ENCODE measurements around the gene ITLN2. TPM values are rescaled to one million over a fixed set of nuclear protein-coding genes. Genes with fewer than 3 reads are reported as not detected.

The ITLN2 gene
- polyA plus RNA-seq, 1 of the 3 experiments (the other 2 are of a cell fraction) = not detected

DNA sequence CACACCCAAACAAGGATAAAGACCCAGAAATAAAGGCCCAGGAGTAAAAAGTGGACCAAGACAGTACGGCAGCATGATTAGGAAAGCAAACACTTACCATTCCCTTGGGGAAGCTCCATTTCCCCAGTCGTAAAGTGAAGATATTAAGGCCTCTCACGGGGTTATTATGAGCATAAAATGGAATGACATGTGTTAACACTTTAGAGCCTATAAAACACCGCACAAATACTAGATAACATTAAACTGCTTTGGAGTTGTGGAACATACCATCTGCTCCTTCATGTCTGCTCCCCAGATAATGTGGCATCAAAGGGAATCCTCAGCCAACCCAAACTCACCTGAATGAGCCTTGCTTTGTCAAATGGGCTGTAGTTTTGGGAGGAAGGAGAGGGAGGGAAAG is 8.9 kb upstream of the ITLN2 start:
- Histone ChIP-seq H2AFZ (ENCODE audit: low read depth) (no peak overlapping the region), H3K27me3 (ENCODE audit: insufficient read depth) (peaks cover 34% of the 10 kb centered on the region; the same call in 1 of the 2 replicates), H3K4me1 (ENCODE audit: control insufficient read depth in 1 of 2, insufficient read depth in 2 of 2, low read depth in 1 of 2, low read length in 1 of 2) (no peaks in the 10 kb centered on the region), H3K27ac (ENCODE audit: low read depth in 2 of 2, low read length in 1 of 2) (no peak overlapping the region), H3K9me3 (no peaks in the 10 kb centered on the region), H4K20me1 (ENCODE audit: insufficient read depth) (no peaks in the 10 kb centered on the region), H3K4me3 (ENCODE audit: low read depth in 2 of 2, low read length in 1 of 2) (no peak overlapping the region), H3K79me2 (ENCODE audit: insufficient read depth) (no peaks in the 10 kb centered on the region), H3K9ac (no peak overlapping the region), H3K4me2 (no peak overlapping the region), H3F3A (replicated peaks; ENCODE audit: insufficient read depth) (no peaks in the 10 kb centered on the region), H3K36me3 (replicated peaks in 1 of 2; ENCODE audit: control insufficient read depth in 1 of 2, insufficient read depth in 2 of 2, low read length in 1 of 2) (no peaks in the 10 kb centered on the region), H3K9me2 (no peaks in the 10 kb centered on the region)
- TF ChIP-seq, protein P1, sequence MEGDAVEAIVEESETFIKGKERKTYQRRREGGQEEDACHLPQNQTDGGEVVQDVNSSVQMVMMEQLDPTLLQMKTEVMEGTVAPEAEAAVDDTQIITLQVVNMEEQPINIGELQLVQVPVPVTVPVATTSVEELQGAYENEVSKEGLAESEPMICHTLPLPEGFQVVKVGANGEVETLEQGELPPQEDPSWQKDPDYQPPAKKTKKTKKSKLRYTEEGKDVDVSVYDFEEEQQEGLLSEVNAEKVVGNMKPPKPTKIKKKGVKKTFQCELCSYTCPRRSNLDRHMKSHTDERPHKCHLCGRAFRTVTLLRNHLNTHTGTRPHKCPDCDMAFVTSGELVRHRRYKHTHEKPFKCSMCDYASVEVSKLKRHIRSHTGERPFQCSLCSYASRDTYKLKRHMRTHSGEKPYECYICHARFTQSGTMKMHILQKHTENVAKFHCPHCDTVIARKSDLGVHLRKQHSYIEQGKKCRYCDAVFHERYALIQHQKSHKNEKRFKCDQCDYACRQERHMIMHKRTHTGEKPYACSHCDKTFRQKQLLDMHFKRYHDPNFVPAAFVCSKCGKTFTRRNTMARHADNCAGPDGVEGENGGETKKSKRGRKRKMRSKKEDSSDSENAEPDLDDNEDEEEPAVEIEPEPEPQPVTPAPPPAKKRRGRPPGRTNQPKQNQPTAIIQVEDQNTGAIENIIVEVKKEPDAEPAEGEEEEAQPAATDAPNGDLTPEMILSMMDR (IDR thresholded peaks at IDR 0.05) = no peak
- TF ChIP-seq MEF2A (IDR thresholded peaks at IDR 0.05; ENCODE audit: borderline replicate concordance, low read depth) = no peak
- TF ChIP-seq GATA2 (CRISPR knock-in tag; IDR thresholded peaks at IDR 0.05) = no peak
- TF ChIP-seq JUND (IDR thresholded peaks at IDR 0.05) = no peak
- TF ChIP-seq, protein P2, sequence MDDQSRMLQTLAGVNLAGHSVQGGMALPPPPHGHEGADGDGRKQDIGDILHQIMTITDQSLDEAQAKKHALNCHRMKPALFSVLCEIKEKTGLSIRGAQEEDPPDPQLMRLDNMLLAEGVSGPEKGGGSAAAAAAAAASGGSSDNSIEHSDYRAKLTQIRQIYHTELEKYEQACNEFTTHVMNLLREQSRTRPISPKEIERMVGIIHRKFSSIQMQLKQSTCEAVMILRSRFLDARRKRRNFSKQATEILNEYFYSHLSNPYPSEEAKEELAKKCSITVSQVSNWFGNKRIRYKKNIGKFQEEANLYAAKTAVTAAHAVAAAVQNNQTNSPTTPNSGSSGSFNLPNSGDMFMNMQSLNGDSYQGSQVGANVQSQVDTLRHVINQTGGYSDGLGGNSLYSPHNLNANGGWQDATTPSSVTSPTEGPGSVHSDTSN (IDR thresholded peaks at IDR 0.05) = no peak
- TF ChIP-seq ZBTB33 (IDR thresholded peaks at IDR 0.05; ENCODE audit: borderline replicate concordance, low read depth) = no peak
- TF ChIP-seq, protein P3, sequence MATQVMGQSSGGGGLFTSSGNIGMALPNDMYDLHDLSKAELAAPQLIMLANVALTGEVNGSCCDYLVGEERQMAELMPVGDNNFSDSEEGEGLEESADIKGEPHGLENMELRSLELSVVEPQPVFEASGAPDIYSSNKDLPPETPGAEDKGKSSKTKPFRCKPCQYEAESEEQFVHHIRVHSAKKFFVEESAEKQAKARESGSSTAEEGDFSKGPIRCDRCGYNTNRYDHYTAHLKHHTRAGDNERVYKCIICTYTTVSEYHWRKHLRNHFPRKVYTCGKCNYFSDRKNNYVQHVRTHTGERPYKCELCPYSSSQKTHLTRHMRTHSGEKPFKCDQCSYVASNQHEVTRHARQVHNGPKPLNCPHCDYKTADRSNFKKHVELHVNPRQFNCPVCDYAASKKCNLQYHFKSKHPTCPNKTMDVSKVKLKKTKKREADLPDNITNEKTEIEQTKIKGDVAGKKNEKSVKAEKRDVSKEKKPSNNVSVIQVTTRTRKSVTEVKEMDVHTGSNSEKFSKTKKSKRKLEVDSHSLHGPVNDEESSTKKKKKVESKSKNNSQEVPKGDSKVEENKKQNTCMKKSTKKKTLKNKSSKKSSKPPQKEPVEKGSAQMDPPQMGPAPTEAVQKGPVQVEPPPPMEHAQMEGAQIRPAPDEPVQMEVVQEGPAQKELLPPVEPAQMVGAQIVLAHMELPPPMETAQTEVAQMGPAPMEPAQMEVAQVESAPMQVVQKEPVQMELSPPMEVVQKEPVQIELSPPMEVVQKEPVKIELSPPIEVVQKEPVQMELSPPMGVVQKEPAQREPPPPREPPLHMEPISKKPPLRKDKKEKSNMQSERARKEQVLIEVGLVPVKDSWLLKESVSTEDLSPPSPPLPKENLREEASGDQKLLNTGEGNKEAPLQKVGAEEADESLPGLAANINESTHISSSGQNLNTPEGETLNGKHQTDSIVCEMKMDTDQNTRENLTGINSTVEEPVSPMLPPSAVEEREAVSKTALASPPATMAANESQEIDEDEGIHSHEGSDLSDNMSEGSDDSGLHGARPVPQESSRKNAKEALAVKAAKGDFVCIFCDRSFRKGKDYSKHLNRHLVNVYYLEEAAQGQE (IDR thresholded peaks at IDR 0.05; ENCODE audit: low read depth, low read length) = no peak
- no peak for TF ChIP-seq TCF12 (IDR thresholded peaks at IDR 0.05)
- TF ChIP-seq CHD2 (IDR thresholded peaks at IDR 0.05; ENCODE audit: low read length, partially characterized antibody) = no peak
- TF ChIP-seq RAD21 (IDR thresholded peaks at IDR 0.05; ENCODE audit: low read length) = no peak
- TF ChIP-seq MXI1 (IDR thresholded peaks at IDR 0.05; ENCODE audit: low read depth, low read length) = no peak
- no peak for TF ChIP-seq FOXJ3 (CRISPR knock-in tag; IDR thresholded peaks at IDR 0.05)
- no peak for TF ChIP-seq RCOR1 (IDR thresholded peaks at IDR 0.05; ENCODE audit: low read length)
- TF ChIP-seq USF2 (IDR thresholded peaks at IDR 0.05; ENCODE audit: borderline replicate concordance, low read depth, low read length) = no peak
- TF ChIP-seq GABPA (IDR thresholded peaks at IDR 0.05; ENCODE audit: low read depth) = no peak
- no peak for TF ChIP-seq FOXM1 (IDR thresholded peaks at IDR 0.05; ENCODE audit: low read depth)
- no peak for TF ChIP-seq TEAD4 (IDR thresholded peaks at IDR 0.05; ENCODE audit: borderline replicate concordance, insufficient read depth)
- WGBS (ENCODE audit: low lambda C conversion rate) = 31% methylated on average over 4 of the region's 4 CpGs
- ChIA-PET CTCF (interaction anchor here (1.0 to 1.2 kb wide), 2 partner anchors 9 to 11 kb away, joined by 3 to 5 read pairs; partner anchors contain the start of gene ITLN2), POLR2A (no interaction called here)
- DNase-seq = no peak
